Lower leg skin (tissue), 3 donors: Measurements from ENCODE around the gene VIM.

ENCODE experiments used
- CTCF ChIP-seq, 3 donors: fragments of 450-650 bp; IDR thresholded peaks; one replicate each; pipeline ENCODE4 v1.5.1; 2016; ENCODE audit warnings: antibody characterized with exemption in 3 of 3, mild to moderate bottlenecking in 3 of 3, moderate library complexity in 2 of 3
- POLR2A ChIP-seq, 2 donors: fragments of 450-650 bp; IDR thresholded peaks; one replicate each; pipeline ENCODE4 v1.6.1; 2016 to 2017; ENCODE audit warnings: antibody characterized with exemption in 2 of 2, mild to moderate bottlenecking in 1 of 2, moderate library complexity in 1 of 2

- TF ChIP-seq CTCF (IDR thresholded peaks at IDR 0.05): no peak
- TF ChIP-seq POLR2A (IDR thresholded peaks at IDR 0.05): no peak
Measured at GRCh38 chr10:17196573-17196972, 31.5 kb upstream of the VIM start.
